Tongue (tissue), 2 donors: Measurements from ENCODE around the gene CEP83. TPM values are rescaled to one million over a fixed set of nuclear protein-coding genes. Genes with fewer than 3 reads are reported as not detected.
A peak's percentile ranks its signal among the peaks of the same experiment; 100 is the strongest.

Source experiments
- DNase-seq: peaks from one replicate; pipeline ENCODE4 v3.0.0-alpha.2; 2015
- total RNA-seq: library from RNA; depleted of rRNA; stranded (reverse); fragments of >200 nt; gene quantifications from one replicate; pipeline ENCODE4 v1.2.3, GENCODE V29; 2014

Gene CEP83
- total RNA-seq, 1 donor from 2014 or later: 34.1 TPM

GRCh38 chr12:94266796-94267536, 192.7 kb downstream of the CEP83 start:
- DNase-seq: peak; percentile 94

DNA sequence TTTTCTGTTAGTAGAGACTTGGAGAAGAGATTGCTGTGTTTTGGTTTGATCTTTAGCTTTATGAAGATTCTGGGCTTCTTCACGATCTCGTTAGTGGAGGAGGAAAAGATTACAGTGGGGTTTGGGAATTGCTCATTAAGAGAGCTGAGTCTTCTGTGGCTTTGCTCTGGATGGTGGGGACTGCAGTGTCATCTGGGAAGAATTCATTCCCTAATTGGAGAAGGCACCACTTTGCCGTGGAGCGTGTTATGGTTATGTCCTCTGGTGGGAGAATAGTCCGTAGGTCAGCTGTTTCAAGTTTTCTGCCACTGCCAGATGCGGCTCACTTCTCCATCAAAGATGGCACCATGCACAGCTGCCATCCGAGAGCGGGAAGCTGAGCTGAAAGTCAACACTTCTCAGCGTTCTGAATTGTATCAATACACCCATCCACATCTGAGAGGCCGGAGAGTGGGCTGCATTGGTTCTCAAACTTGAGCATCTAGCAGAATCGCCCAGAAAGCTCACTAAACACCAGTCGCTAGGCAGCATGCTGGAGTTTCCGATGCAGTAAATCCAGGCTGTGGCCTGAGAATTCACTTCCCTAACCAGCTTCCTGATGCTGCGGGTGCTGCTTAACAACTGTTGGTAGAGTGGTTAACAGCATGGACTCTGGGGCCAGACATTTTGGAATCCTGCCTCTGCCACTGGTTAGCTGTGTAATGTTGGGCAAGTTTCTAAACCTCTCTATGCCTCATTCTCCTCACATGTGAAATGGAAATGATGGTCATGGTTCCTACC, 193.5 kb downstream of the CEP83 start:
- peak; percentile 58 for DNase-seq

- peak; percentile 41 for DNase-seq
These were observed 194.1 kb downstream of the CEP83 start for GRCh38 chr12:94265539-94265938.

- DNase-seq: peak; percentile 51
These were observed 194.8 kb downstream of the CEP83 start for GRCh38 chr12:94264736-94265485.

- DNase-seq: peak; percentile 82
These were observed 195.6 kb downstream of the CEP83 start for GRCh38 chr12:94263905-94264561.

DNA sequence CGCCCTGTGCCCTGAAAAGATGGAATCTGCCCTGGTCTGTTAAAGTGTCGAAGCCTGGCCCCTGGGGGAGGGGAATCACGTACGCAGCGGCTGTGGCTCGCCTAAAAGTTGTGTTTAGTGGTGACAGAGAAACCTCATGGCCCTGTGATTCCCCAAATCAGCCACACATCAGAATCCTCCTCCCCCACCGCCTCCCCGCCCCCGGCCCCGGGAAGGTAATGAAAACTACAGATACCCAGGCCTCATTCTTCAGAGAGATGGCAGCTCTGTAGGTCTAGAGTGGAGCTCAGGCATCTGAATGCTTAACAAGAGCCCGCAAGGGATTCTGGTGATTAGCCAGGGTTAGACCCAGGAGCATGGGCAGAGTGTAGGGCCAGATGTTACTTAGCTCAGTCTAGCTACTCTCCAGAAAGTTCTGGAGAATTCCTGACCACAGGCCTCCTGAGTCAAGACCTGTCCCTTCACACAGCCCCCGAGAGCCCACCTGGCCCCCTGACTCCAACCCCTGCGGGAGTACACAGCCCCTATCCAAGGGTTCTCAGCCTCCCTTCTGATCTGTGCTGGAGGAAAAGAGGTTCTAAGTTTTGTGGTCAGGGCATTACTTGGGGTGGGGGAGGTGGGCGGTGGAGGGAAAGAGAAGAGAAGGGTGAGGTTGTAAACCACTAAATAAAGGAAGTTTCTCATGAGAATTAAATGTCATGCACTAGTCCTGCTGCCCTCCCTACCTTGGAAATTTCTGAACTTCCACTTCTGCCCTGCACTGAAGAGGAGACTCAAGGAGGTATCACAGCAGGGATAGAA, 196.5 kb downstream of the CEP83 start:
- no peak for DNase-seq

- DNase-seq: peak; percentile 94
These were observed 197.2 kb downstream of the CEP83 start for GRCh38 chr12:94262228-94263010.

GRCh38 chr12:94261786-94262185, 197.9 kb downstream of the CEP83 start:
- no peak for DNase-seq

DNA sequence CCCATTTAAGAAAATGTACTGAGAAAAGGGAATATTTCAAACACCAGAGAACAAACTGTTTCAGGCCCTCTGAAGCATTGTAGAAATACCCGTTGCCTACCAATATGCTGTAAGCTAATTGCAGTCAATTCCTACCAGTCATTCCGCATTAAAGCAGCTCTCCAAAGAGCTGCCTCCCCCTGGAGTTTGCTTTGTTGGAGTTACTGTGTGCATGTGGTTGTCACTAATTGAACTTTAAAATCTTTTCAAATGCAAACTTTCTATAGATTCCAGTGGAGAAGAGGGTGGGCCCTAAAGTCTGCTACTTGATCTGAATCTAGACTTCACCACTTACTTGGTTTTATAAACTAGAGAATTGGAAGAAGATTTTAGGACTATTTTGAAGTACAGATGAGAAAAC, 198.5 kb downstream of the CEP83 start:
- DNase-seq: no peak

DNA sequence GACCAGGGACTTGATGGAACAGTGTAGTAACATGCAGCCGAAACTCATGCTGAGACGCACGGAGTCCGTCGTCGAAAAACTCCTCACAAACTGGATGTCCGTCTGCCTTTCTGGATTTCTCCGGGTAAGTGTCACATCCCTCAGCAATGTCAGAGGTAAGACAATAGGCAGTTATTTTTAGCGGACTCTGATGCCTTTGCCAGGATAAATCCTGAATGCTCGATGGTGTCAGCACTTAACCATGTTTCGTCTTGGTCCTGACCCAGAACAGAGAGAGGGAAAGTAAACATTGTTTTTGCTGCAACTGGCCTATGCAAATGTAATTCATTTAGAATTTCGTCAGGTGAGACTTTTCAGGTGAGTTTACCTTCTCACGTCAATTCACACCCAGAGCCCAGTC, 198.9 kb downstream of the CEP83 start:
- DNase-seq: no peak

DNA sequence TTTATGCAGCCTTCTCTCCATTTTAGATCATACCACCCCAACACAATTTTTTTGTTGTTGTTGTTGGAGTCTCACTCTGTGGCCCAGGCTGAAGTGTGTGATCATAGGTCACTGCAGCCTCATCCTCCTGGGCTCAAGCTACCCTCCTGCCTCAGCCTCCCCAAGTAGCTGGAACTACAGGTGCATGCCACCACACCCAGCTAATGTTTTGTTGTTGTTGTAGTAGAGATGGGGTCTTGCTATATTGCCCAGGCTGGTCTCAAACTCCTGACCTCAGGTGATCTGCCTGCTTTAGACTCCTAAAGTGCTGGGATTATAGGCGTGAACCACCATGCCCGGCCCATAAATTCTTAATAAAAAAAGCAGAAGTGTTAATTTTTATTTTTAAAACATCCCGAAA, 199.7 kb downstream of the CEP83 start:
- DNase-seq: no peak

DNA sequence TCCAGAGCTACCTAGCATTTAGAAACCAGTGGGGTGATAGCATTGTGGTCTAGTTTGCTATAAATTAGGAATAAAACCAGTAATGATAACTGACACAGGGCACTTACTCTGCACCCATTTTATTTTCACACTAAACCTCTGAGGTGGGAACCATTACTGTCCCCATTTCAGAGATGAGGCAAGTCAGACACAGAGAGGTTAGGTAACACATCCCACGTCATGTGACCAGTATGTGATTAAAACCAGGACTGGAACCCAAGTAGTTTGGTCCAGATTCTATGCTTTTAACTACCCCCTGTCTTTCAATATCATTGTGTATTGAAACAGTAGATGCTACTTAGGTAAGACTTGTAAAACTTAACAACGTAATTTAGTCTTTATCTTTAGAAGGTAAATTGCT, 201.1 kb downstream of the CEP83 start:
- no peak for DNase-seq

Other genes with a start within 250 kb of the CEP83 start
- gene TMCC3, start 190.7 kb upstream of the CEP83 start, total RNA-seq: 20.7 TPM